SK-N-SH treated with all-trans-retinoic acid at 6 μM for 48 hours (cell line): Measurements from ENCODE around the gene PSMB3.

ENCODE experiments used
- ATAC-seq: fragments of 200-7000 bp; cut with Tn5 transposase; 3 replicates; pipeline ENCODE4 v1.9.1; 2020; ENCODE audit warnings: mild to moderate bottlenecking, moderate library complexity
- ARNTL ChIP-seq: fragments of 450-650 bp; formaldehyde crosslinking; IDR thresholded peaks from 2 replicates; pipeline ENCODE4 v1.5.0; 2020; ENCODE audit warnings: low read depth, mild to moderate bottlenecking, moderate library complexity, borderline replicate concordance
- BACH2 ChIP-seq: fragments of 250-450 bp; sonication (Bioruptor Pico); IDR thresholded peaks from 2 replicates; pipeline ENCODE4 v1.9.0; 2021; ENCODE audit warnings: mild to moderate bottlenecking, borderline replicate concordance
- CSDC2 ChIP-seq: fragments of 250-450 bp; sonication (Bioruptor Pico); IDR thresholded peaks from 2 replicates; pipeline ENCODE4 v1.5.0; 2020; ENCODE audit warnings: mild to moderate bottlenecking, moderate library complexity
- ESRRG ChIP-seq: fragments of 250-450 bp; sonication (Bioruptor Pico); IDR thresholded peaks from 2 replicates; pipeline ENCODE4 v1.6.1; 2021; ENCODE audit warnings: mild to moderate bottlenecking
- GLIS3 ChIP-seq: fragments of 250-450 bp; sonication (Bioruptor Pico); IDR thresholded peaks from 2 replicates; pipeline ENCODE4 v1.5.0; 2020; ENCODE audit warnings: mild to moderate bottlenecking, moderate library complexity
- ISL1 ChIP-seq: fragments of 250-450 bp; sonication (Bioruptor Pico); IDR thresholded peaks from 2 replicates; pipeline ENCODE4 v2.1.2; 2022; ENCODE audit warnings: mild to moderate bottlenecking, moderate library complexity
- OSR1 ChIP-seq: fragments of 250-450 bp; sonication (Bioruptor Pico); IDR thresholded peaks from 2 replicates; pipeline ENCODE4 v1.8.0; 2022; ENCODE audit warnings: moderate library complexity, mild to moderate bottlenecking, inconsistent platforms
- RARB ChIP-seq: fragments of 250-450 bp; sonication (Bioruptor Pico); IDR thresholded peaks from 2 replicates; pipeline ENCODE4 v1.8.0; 2021; ENCODE audit warnings: mild to moderate bottlenecking, moderate library complexity
- SNAI2 ChIP-seq: fragments of 250-450 bp; sonication (Bioruptor Pico); IDR thresholded peaks from 2 replicates; pipeline ENCODE4 v1.5.0; 2020; ENCODE audit warnings: mild to moderate bottlenecking, moderate library complexity
- ZC3H10 ChIP-seq: fragments of 250-450 bp; sonication (Bioruptor Pico); IDR thresholded peaks from 2 replicates; pipeline ENCODE4 v1.5.1; 2021; ENCODE audit warnings: mild to moderate bottlenecking, moderate library complexity
- ZFP3 ChIP-seq: fragments of 250-450 bp; sonication (Bioruptor Pico); IDR thresholded peaks from 2 replicates; pipeline ENCODE4 v1.5.0; 2020; ENCODE audit warnings: mild to moderate bottlenecking, moderate library complexity
- ZFP30 ChIP-seq: fragments of 450-650 bp; formaldehyde crosslinking; IDR thresholded peaks from 2 replicates; pipeline ENCODE4 v1.5.0; 2022; ENCODE audit warnings: mild to moderate bottlenecking, moderate library complexity
- ZNF565 ChIP-seq: fragments of 450-650 bp; formaldehyde crosslinking; conservative IDR thresholded peaks from 2 replicates; pipeline ENCODE4 v1.5.0; 2020; ENCODE audit warnings: low read depth, mild to moderate bottlenecking, moderate library complexity
- ZNF70 ChIP-seq: fragments of 450-650 bp; formaldehyde crosslinking; IDR thresholded peaks from 2 replicates; pipeline ENCODE4 v1.5.0; 2020; ENCODE audit warnings: mild to moderate bottlenecking, moderate library complexity
- ZNF8 ChIP-seq: fragments of 450-650 bp; formaldehyde crosslinking; IDR thresholded peaks from 2 replicates; pipeline ENCODE4 v1.5.0; 2020; ENCODE audit warnings: mild to moderate bottlenecking, moderate library complexity
- TF ChIP-seq, protein P1 (sequence below): fragments of 250-450 bp; sonication (Bioruptor Pico); IDR thresholded peaks from 2 replicates; pipeline ENCODE4 v1.5.1; 2021; ENCODE audit warnings: mild to moderate bottlenecking, moderate library complexity
- TF ChIP-seq, protein P2 (sequence below): fragments of 250-450 bp; sonication (Bioruptor Pico); IDR thresholded peaks from 2 replicates; pipeline ENCODE4 v1.8.0; 2021; ENCODE audit warnings: low read depth, mild to moderate bottlenecking, moderate library complexity, borderline replicate concordance
- TF ChIP-seq, protein P3 (sequence below): fragments of 250-450 bp; sonication (Bioruptor Pico); IDR thresholded peaks from 2 replicates; pipeline ENCODE4 v1.5.0; 2020; ENCODE audit warnings: mild to moderate bottlenecking, moderate library complexity
- TF ChIP-seq, protein P4 (sequence below): fragments of 250-450 bp; sonication (Bioruptor Pico); IDR thresholded peaks from 2 replicates; pipeline ENCODE4 v1.8.0; 2020; ENCODE audit warnings: mild to moderate bottlenecking, moderate library complexity, borderline replicate concordance
- TF ChIP-seq, protein P5 (sequence below): fragments of 250-450 bp; sonication (Bioruptor Pico); IDR thresholded peaks from 2 replicates; pipeline ENCODE4 v1.5.1; 2020; ENCODE audit warnings: low read depth, mild to moderate bottlenecking, moderate library complexity

Gene PSMB3

DNA sequence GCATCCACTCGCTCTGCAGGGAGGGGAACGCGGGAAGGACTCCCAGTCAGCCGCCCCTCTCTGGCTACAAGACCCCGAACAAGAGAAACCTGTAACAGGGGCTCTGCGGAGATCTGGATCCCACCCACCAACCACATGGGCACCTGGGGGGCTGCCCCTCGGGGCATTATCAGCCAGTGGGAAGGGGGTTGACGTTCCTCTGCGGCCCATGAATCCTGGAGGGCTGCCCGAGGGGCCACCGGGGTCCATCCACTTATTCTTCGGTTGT is 2.6 kb upstream of the PSMB3 start:
- no peak for TF ChIP-seq CSDC2 (CRISPR knock-in tag)
- TF ChIP-seq, protein P1, sequence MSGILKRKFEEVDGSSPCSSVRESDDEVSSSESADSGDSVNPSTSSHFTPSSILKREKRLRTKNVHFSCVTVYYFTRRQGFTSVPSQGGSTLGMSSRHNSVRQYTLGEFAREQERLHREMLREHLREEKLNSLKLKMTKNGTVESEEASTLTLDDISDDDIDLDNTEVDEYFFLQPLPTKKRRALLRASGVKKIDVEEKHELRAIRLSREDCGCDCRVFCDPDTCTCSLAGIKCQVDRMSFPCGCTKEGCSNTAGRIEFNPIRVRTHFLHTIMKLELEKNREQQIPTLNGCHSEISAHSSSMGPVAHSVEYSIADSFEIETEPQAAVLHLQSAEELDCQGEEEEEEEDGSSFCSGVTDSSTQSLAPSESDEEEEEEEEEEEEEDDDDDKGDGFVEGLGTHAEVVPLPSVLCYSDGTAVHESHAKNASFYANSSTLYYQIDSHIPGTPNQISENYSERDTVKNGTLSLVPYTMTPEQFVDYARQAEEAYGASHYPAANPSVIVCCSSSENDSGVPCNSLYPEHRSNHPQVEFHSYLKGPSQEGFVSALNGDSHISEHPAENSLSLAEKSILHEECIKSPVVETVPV (CRISPR knock-in tag) = no peak
- TF ChIP-seq BACH2 (CRISPR knock-in tag) = no peak
- TF ChIP-seq ZNF70 (CRISPR knock-in tag) = no peak
- TF ChIP-seq RARB (CRISPR knock-in tag) = no peak
- TF ChIP-seq ZFP30 (CRISPR knock-in tag) = no peak
- no peak for TF ChIP-seq ISL1 (CRISPR knock-in tag)
- TF ChIP-seq GLIS3 (CRISPR knock-in tag) = no peak
- no peak for TF ChIP-seq ZC3H10 (CRISPR knock-in tag)
- TF ChIP-seq ZNF565 (CRISPR knock-in tag) = no peak
- TF ChIP-seq, protein P2, sequence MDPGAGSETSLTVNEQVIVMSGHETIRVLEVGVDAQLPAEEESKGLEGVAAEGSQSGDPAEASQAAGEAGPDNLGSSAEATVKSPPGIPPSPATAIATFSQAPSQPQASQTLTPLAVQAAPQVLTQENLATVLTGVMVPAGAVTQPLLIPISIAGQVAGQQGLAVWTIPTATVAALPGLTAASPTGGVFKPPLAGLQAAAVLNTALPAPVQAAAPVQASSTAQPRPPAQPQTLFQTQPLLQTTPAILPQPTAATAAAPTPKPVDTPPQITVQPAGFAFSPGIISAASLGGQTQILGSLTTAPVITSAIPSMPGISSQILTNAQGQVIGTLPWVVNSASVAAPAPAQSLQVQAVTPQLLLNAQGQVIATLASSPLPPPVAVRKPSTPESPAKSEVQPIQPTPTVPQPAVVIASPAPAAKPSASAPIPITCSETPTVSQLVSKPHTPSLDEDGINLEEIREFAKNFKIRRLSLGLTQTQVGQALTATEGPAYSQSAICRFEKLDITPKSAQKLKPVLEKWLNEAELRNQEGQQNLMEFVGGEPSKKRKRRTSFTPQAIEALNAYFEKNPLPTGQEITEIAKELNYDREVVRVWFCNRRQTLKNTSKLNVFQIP (CRISPR knock-in tag) = no peak
- TF ChIP-seq OSR1 (CRISPR knock-in tag) = no peak
- no peak for TF ChIP-seq SNAI2 (CRISPR knock-in tag)
- TF ChIP-seq ESRRG (CRISPR knock-in tag) = no peak
- no peak for TF ChIP-seq ZNF8 (CRISPR knock-in tag)
- no peak for ATAC-seq

DNA sequence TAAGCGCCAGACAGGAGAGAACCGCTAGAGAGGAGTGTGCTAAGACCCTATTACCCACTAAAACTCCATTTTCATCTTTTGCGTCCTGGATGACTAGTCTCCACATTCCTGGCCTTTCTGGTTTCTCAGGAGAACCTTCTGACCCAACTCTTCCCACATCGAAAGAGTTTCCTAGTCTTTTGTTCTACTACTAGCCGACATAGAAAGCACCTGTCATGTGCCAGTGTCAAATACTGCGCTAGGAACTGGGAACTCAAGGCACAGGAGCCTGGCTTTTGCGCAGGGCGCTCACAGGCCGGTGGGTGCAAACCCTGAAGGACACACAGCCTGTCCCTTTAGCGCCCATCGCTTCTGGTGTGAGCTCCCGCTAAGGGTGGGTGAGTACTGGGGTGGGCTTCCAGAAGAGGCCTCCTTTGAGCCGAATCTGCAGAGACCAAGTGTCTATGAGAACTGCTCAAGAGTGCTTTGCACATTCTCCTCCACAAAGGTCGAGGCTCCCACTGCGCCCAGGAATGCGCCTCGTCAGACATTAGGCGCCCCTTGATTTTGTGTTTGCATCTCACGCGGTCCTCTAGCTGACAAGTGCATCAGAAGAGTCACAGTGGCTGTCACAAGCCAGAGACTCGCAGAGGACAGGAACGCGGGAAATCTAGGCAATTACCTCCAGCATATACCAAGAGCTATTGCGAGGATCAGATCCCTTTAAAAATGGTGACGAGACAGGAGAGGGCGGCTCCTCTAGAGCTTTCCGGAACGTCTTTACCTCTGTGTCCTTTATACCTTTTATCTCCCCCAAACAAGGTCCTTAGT is 2.0 kb upstream of the PSMB3 start:
- TF ChIP-seq, protein P1 (CRISPR knock-in tag) = no peak
- TF ChIP-seq RARB (CRISPR knock-in tag) (no peak), ZFP30 (CRISPR knock-in tag) (no peak), ARNTL (CRISPR knock-in tag) (no peak), ZNF565 (CRISPR knock-in tag) (no peak), BACH2 (CRISPR knock-in tag) (no peak), ESRRG (CRISPR knock-in tag) (no peak), ZC3H10 (CRISPR knock-in tag) (no peak), GLIS3 (CRISPR knock-in tag) (no peak), SNAI2 (CRISPR knock-in tag) (no peak), ZNF8 (CRISPR knock-in tag) (no peak), ZNF70 (CRISPR knock-in tag) (no peak), ZFP3 (CRISPR knock-in tag) (no peak), ISL1 (CRISPR knock-in tag) (no peak)
- TF ChIP-seq, protein P3, sequence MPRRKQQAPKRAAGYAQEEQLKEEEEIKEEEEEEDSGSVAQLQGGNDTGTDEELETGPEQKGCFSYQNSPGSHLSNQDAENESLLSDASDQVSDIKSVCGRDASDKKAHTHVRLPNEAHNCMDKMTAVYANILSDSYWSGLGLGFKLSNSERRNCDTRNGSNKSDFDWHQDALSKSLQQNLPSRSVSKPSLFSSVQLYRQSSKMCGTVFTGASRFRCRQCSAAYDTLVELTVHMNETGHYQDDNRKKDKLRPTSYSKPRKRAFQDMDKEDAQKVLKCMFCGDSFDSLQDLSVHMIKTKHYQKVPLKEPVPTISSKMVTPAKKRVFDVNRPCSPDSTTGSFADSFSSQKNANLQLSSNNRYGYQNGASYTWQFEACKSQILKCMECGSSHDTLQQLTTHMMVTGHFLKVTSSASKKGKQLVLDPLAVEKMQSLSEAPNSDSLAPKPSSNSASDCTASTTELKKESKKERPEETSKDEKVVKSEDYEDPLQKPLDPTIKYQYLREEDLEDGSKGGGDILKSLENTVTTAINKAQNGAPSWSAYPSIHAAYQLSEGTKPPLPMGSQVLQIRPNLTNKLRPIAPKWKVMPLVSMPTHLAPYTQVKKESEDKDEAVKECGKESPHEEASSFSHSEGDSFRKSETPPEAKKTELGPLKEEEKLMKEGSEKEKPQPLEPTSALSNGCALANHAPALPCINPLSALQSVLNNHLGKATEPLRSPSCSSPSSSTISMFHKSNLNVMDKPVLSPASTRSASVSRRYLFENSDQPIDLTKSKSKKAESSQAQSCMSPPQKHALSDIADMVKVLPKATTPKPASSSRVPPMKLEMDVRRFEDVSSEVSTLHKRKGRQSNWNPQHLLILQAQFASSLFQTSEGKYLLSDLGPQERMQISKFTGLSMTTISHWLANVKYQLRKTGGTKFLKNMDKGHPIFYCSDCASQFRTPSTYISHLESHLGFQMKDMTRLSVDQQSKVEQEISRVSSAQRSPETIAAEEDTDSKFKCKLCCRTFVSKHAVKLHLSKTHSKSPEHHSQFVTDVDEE (CRISPR knock-in tag) = no peak
- TF ChIP-seq, protein P2 (CRISPR knock-in tag) = no peak
- TF ChIP-seq, protein P4, sequence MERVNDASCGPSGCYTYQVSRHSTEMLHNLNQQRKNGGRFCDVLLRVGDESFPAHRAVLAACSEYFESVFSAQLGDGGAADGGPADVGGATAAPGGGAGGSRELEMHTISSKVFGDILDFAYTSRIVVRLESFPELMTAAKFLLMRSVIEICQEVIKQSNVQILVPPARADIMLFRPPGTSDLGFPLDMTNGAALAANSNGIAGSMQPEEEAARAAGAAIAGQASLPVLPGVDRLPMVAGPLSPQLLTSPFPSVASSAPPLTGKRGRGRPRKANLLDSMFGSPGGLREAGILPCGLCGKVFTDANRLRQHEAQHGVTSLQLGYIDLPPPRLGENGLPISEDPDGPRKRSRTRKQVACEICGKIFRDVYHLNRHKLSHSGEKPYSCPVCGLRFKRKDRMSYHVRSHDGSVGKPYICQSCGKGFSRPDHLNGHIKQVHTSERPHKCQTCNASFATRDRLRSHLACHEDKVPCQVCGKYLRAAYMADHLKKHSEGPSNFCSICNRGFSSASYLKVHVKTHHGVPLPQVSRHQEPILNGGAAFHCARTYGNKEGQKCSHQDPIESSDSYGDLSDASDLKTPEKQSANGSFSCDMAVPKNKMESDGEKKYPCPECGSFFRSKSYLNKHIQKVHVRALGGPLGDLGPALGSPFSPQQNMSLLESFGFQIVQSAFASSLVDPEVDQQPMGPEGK (CRISPR knock-in tag) = no peak
- TF ChIP-seq, protein P5, sequence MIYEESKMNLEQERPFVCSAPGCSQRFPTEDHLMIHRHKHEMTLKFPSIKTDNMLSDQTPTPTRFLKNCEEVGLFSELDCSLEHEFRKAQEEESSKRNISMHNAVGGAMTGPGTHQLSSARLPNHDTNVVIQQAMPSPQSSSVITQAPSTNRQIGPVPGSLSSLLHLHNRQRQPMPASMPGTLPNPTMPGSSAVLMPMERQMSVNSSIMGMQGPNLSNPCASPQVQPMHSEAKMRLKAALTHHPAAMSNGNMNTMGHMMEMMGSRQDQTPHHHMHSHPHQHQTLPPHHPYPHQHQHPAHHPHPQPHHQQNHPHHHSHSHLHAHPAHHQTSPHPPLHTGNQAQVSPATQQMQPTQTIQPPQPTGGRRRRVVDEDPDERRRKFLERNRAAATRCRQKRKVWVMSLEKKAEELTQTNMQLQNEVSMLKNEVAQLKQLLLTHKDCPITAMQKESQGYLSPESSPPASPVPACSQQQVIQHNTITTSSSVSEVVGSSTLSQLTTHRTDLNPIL = no peak
- TF ChIP-seq, all 23 proteins: peak for 0
- ATAC-seq = no peak
